ENCODE results near the gene CEP68.

The CEP68 gene

DNA sequence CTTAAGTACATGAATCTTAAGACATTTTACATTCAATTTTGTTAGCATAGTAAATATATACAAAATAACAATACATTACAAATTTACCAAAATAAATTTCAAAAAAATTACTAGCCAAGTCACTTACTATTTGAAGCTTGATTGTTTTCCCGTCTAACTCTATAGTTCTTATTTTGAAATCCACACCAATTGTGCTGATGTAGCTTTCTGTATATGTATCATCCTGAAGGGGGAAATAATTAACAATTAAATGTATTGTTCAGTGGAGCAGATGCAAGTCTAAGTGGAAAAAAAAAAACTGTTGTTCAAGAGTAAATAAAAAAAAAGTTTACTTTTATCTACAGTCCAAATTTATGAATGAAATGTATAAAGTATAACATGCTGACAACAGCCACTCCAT is 41.6 kb downstream of the CEP68 start:
- no peak overlapping the region for H3K27ac ChIP-seq (ENCODE audit: low read depth, low read length)
- H3K36me3 ChIP-seq (ENCODE audit: low read length) = peaks cover 24% of the 10 kb centered on the region

DNA sequence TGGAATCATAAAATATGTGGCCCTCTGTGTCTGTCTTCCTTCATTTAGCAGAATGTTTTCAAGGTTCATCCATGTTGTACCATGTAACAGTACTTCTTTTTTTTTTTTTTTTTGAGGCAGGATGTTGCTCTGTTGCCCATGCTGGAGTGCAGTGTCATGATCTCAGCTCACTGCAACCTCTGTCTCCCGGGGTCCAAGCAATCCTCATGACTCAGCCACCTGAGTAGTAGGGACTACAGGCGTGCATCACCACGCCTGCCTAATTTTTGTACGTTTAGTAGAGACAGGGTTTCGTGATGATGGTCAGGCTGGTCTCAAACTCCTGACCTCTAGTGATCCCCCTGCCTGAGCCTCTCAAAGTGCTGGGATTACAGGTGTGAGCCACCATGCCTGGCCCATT is 42.5 kb downstream of the CEP68 start:
- H3K27me3 ChIP-seq (ENCODE audit: low read length) = no peaks in the 10 kb centered on the region
- H3F3A ChIP-seq (ENCODE audit: insufficient read depth) = peaks cover 14% of the 10 kb centered on the region; the same call in 1 of the 2 replicates

More for the DNA sequence above, 41.6 kb downstream of the CEP68 start:
- H3F3A ChIP-seq (ENCODE audit: insufficient read depth) = peaks cover 14% of the 10 kb centered on the region; the same call in 1 of the 2 replicates
- H3K9me2 ChIP-seq (replicated peaks; ENCODE audit: insufficient read depth, low read length) = no peaks in the 10 kb centered on the region
- H3K9me3 ChIP-seq (ENCODE audit: insufficient read depth, low read length) = no peaks in the 10 kb centered on the region
- H2AFZ ChIP-seq (ENCODE audit: low read depth, low read length, severe bottlenecking) = no peak overlapping the region
- no peak overlapping the region for H3K4me3 ChIP-seq (ENCODE audit: insufficient read depth, low read length, poor library complexity, severe bottlenecking)
- peaks cover 58% of the 10 kb centered on the region for H3K79me2 ChIP-seq (ENCODE audit: insufficient read depth, low read length)
- H4K20me1 ChIP-seq (ENCODE audit: low read depth, low read length) = no peaks in the 10 kb centered on the region
- H3K4me2 ChIP-seq (ENCODE audit: low read depth, low read length, poor library complexity, severe bottlenecking) = no peak overlapping the region
- no peak overlapping the region for H3K9ac ChIP-seq (ENCODE audit: low read length)
- no peaks in the 10 kb centered on the region for H3K27me3 ChIP-seq (ENCODE audit: low read length)
- TF ChIP-seq CTCF (IDR thresholded peaks at IDR 0.05; ENCODE audit: insufficient read depth, low read length, poor library complexity, severe bottlenecking) (no peak), EZH2phosphoT487 (conservative IDR thresholded peaks at IDR 0.05; ENCODE audit: low read length) (no peak)

DNA sequence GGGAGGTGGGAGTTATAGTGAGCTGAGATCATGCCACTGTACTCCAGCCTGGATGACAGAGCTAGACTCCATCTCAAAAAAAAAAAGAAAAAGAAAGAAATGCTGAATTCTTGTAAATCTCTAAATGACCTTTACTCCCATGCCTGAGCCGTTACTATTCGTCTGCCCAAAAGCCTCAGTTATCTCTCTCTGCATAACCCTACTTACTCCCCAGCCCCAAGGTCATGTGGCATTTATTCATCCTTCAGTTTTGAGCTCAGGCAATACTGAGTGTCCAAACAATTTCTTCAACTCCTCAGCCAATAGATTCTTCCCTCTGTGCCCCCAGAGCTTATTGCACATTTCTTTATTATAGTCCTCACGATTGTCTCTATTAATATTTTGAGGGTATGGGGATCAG is 44.9 kb downstream of the CEP68 start:
- no peak overlapping the region for H3K4me2 ChIP-seq (ENCODE audit: low read depth, low read length, poor library complexity, severe bottlenecking)
- H3K4me3 ChIP-seq (ENCODE audit: insufficient read depth, low read length, poor library complexity, severe bottlenecking) = no peak overlapping the region
- no peak overlapping the region for H3K27ac ChIP-seq (ENCODE audit: low read depth, low read length)
- H3K79me2 ChIP-seq (ENCODE audit: insufficient read depth, low read length) = peaks cover 65% of the 10 kb centered on the region
- H3K36me3 ChIP-seq (ENCODE audit: low read length) = peaks cover 29% of the 10 kb centered on the region; the same call in 1 of the 2 replicates
- H3K27me3 ChIP-seq (ENCODE audit: low read length) = no peaks in the 10 kb centered on the region
- H3K9me3 ChIP-seq (ENCODE audit: insufficient read depth, low read length) = no peaks in the 10 kb centered on the region
- H3K9ac ChIP-seq (ENCODE audit: low read length) = no peak overlapping the region
- no peaks in the 10 kb centered on the region for H3K9me2 ChIP-seq (replicated peaks; ENCODE audit: insufficient read depth, low read length)
- no peak overlapping the region for H2AFZ ChIP-seq (ENCODE audit: low read depth, low read length, severe bottlenecking)
- H3F3A ChIP-seq (ENCODE audit: insufficient read depth) = peaks cover 24% of the 10 kb centered on the region
- H4K20me1 ChIP-seq (ENCODE audit: low read depth, low read length) = peaks cover 9% of the 10 kb centered on the region; the same call in 1 of the 2 replicates
- TF ChIP-seq EZH2phosphoT487 (conservative IDR thresholded peaks at IDR 0.05; ENCODE audit: low read length) (no peak), CTCF (IDR thresholded peaks at IDR 0.05; ENCODE audit: insufficient read depth, low read length, poor library complexity, severe bottlenecking) (no peak)

More for the DNA sequence above, 42.5 kb downstream of the CEP68 start:
- Histone ChIP-seq H3K36me3 (ENCODE audit: low read length) (peaks cover 27% of the 10 kb centered on the region; the same call in 1 of the 2 replicates), H4K20me1 (ENCODE audit: low read depth, low read length) (no peaks in the 10 kb centered on the region), H2AFZ (ENCODE audit: low read depth, low read length, severe bottlenecking) (no peak overlapping the region), H3K4me2 (ENCODE audit: low read depth, low read length, poor library complexity, severe bottlenecking) (no peak overlapping the region), H3K79me2 (ENCODE audit: insufficient read depth, low read length) (peaks cover 58% of the 10 kb centered on the region), H3K9ac (ENCODE audit: low read length) (no peak overlapping the region), H3K4me3 (ENCODE audit: insufficient read depth, low read length, poor library complexity, severe bottlenecking) (no peak overlapping the region), H3K9me2 (replicated peaks; ENCODE audit: insufficient read depth, low read length) (no peaks in the 10 kb centered on the region), H3K27ac (ENCODE audit: low read depth, low read length) (no peak overlapping the region), H3K9me3 (ENCODE audit: insufficient read depth, low read length) (no peaks in the 10 kb centered on the region)
- TF ChIP-seq CTCF (IDR thresholded peaks at IDR 0.05; ENCODE audit: insufficient read depth, low read length, poor library complexity, severe bottlenecking) (no peak), EZH2phosphoT487 (conservative IDR thresholded peaks at IDR 0.05; ENCODE audit: low read length) (no peak)

Data from SU-DHL-6 (cell line).